HG03558 (cell line): Measurements from ENCODE around the gene PSMG1.

Source experiments
- ATAC-seq: cut with Tn5 transposase; IDR thresholded peaks from one replicate; pipeline ENCODE4 v1.9.1; 2021; ENCODE audit warnings: moderate number of reproducible peaks; ENCODE audit not compliant: unreplicated experiment; ENCODE audit errors: extremely low read depth

PSMG1 gene

GRCh38 chr21:39127506-39127905 is 55.7 kb downstream of the PSMG1 start:
- no peak for ATAC-seq

GRCh38 chr21:39126486-39126806 is 56.8 kb downstream of the PSMG1 start:
- no peak for ATAC-seq

- no peak for ATAC-seq
Measured at GRCh38 chr21:39125752-39126485, 57.3 kb downstream of the PSMG1 start.
